Fibroblast of lung (primary cell): ENCODE data around the gene USH2A.

Experiments
- CTCF ChIP-seq, 2 donors: IDR thresholded peaks in 1 of 2; conservative IDR thresholded peaks in 1 of 2; 1 replicate in 1 of 2; 2 replicates in 1 of 2; pipeline ENCODE4 v1.5.1; 2011 to 2012; ENCODE audit warnings: low read length in 2 of 2, control low read depth in 1 of 2, inconsistent platforms in 1 of 2, low read depth in 1 of 2, mild to moderate bottlenecking in 1 of 2
- EZH2 ChIP-seq: IDR thresholded peaks from 2 replicates; pipeline ENCODE4 v1.5.1; 2012; ENCODE audit warnings: low read length, control low read depth, mild to moderate bottlenecking; ENCODE audit errors: missing control alignments

GRCh38 chr1:216178281-216178680 lies 245.0 kb downstream of the USH2A start:
- TF ChIP-seq CTCF (conservative IDR thresholded peaks at IDR 0.05 in 1 of 2, IDR thresholded peaks at IDR 0.05 in 1 of 2; ENCODE audit: low read depth in 1 of 2, low read length in 2 of 2) (no peak), EZH2 (no peak)
